Choroid plexus epithelial cell (primary cell): ENCODE measurements around the gene ILDR2.
A peak's percentile ranks its signal among the peaks of the same experiment; 100 is the strongest.

Source experiments
- DNase-seq: peaks from one replicate; pipeline ENCODE4 v3.0.0-alpha.2; 2010; ENCODE audit warnings: low read depth
- H3K4me3 ChIP-seq: 2 replicates; pipeline ENCODE4 v1.5.1; 2011; ENCODE audit warnings: low read depth, mild to moderate bottlenecking, control low read depth, low read length, moderate library complexity
- TF ChIP-seq, protein P1 (sequence below): conservative IDR thresholded peaks from 2 replicates; pipeline ENCODE4 v1.5.1; 2011; ENCODE audit warnings: low read depth, mild to moderate bottlenecking, control low read depth, inconsistent platforms, low read length, moderate library complexity

Gene ILDR2

DNA sequence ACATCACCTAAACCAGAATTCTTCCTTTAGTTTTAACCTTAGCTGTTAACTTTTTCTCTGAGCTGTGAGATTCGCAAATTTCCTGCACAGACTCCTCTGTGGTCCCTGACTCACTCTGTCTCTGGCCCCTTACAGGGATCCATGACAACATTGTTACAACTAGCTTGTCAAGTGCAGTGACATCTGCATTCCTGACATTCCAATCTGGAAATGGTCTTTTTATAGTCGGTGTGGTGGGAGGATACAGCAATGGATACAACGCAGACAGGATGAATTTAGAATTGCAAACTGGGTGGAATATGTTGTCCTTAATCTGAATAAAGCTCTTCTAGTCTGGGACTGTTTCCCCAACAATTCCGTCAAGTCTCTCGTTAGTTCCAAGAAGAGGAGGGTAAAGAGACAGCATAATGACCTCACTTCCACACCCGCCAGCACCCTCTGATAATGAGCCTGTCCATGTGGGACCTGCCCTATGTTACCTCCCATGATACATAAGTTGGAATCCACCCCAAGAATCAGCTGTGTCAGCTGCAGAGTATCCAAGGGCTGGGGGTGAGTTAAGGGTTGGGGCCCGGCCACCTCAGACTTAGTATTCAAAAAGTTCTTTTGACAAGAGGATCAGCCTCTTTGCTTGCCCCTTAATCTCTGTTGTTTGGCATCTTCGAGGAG, 49.4 kb downstream of the ILDR2 start:
- peak; percentile 70 for DNase-seq
- TF ChIP-seq, protein P1, sequence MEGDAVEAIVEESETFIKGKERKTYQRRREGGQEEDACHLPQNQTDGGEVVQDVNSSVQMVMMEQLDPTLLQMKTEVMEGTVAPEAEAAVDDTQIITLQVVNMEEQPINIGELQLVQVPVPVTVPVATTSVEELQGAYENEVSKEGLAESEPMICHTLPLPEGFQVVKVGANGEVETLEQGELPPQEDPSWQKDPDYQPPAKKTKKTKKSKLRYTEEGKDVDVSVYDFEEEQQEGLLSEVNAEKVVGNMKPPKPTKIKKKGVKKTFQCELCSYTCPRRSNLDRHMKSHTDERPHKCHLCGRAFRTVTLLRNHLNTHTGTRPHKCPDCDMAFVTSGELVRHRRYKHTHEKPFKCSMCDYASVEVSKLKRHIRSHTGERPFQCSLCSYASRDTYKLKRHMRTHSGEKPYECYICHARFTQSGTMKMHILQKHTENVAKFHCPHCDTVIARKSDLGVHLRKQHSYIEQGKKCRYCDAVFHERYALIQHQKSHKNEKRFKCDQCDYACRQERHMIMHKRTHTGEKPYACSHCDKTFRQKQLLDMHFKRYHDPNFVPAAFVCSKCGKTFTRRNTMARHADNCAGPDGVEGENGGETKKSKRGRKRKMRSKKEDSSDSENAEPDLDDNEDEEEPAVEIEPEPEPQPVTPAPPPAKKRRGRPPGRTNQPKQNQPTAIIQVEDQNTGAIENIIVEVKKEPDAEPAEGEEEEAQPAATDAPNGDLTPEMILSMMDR: no peak
- no peak overlapping the region for H3K4me3 ChIP-seq

DNA sequence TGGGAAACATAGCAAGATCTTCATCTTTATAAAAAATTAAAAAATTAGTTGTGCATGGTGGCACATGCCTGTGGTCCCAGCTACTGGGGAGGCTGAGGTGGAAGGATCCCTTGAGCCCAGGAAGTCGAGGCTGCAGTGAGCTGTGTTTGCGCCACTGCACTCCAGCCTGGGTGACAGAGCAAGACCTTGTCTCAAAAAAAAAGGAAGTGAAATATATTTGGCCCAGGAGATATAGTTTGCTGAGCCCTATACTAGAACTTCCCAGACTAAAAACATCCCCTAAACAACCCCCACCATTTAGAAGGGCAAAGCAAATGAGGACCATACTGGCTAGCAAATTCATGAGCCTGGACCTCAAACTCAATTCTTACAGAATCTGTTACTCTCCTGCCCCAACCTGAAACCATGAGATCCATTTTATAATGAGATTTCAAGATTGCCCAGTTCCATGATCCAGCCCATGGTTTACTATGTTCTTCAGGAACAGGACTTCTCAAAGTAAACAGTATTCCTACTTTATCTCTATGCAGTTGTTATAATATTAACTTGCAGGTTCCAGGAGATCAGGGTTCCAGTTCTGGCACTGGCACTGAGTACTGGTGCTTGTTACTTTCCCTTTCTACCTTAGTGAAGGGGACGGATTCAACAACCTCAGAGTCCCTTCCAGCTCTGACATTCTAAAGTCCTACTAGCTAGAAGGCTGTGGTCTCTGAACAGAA, 50.4 kb downstream of the ILDR2 start:
- H3K4me3 ChIP-seq: no peak overlapping the region
- TF ChIP-seq, protein P1: no peak
- DNase-seq: no peak

DNA sequence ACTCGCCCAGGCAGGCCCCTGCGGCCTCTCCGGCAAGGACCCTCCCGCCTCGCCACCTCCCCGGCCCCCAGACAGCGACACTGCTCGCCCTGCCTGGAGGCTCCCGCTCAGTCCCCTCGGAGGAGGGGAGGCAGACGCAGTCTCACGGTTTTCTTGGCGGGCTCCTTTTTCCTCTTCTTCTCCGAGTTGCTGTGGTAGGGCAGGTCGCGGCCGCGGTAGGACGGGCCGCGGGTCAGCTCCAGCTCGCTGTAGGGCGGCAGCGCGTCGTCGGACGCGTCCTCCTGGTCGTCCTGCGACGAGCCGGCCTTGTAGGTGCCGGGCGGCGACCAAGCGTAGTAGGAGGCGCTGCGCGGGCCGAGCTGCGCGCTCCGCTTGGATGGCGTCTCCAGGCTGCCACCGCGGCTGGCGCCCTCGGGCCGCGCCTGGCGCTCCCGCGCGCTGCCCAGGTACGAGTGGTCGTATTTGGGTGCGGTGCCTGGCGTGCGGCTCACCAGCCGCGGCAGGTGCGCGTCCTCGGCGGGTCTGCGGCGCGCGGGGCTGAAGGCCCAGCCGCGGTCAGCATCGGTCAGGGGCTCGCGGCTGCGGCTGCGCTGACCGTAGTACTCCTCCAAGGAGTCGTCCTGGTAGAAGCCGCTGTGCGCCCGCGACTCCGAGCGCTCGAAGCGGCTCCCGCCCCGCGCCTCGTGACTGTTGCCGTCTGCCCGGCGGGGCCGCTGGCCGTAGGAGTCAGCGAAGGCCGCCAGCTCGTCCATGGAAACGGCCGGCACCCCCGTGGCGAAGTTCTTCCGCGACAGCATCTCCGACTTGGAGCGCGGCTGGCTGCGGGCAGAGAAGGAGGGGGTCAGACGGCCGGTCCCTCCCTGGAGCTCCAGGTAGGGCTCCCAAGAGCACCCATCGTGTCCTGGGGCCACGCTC, 54.5 kb downstream of the ILDR2 start:
- TF ChIP-seq, protein P1: no peak
- H3K4me3 ChIP-seq: peak overlapping the region; percentile 29
- no peak for DNase-seq

DNA sequence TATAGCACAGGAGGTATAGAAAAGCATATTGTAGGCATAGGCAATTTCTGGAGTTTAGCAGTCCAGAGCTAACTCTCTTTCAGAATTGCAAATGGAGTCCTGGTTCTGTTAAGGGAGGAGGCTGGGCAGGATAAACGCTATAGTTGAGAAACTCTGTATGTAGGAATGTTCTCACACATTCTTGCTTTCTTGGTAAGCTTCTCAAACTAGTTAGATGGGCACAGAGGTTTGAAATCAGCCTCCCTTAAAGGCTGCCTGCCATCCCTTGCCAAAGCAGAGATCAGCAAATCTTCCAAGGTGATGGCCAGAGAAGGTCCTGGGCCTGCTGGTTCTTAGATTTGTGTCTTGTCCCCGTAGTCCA, 56.4 kb downstream of the ILDR2 start:
- H3K4me3 ChIP-seq: no peak overlapping the region
- TF ChIP-seq, protein P1: no peak
- DNase-seq: no peak

DNA sequence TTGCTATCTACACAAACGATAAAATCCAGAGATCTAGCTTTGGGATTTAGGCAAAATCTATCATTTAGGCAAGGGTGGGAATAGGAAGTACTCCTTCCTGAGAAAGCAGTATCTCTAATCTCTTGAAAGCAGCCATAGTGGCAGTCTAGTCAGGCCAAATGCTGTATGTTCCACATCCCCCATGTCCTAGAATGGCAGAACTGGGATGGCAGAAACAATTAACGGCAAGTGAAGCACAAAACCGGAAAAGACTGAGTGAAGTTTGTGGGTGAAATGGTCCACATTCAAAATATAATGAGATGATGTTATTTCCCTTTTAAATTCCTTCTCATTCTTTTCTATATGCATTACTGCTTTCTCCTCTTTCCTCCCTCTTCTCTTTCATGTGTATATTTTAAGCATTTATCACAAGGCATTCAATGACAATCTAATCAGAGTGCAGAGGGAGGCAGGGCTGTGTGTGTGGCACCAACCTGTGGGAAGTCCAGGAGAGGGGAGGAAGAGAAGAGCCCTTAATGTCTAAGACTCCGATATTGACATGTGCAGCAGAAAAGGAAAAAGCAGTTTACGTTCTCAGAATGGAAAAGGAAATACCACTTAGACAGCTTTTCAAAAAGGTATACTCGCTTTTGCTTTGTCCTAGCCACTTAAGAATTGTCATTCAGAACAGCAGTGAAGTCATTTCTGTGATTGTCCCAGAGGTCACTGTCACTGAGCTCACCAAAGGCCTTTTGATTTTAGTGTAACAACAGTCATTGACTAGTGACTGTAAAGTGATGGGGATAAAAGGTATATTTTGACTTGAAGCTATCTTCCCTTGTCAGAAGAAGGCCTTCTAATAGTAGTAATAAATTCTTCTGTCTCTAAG, 57.0 kb downstream of the ILDR2 start:
- TF ChIP-seq, protein P1: no peak
- H3K4me3 ChIP-seq: no peak overlapping the region
- no peak for DNase-seq

DNA sequence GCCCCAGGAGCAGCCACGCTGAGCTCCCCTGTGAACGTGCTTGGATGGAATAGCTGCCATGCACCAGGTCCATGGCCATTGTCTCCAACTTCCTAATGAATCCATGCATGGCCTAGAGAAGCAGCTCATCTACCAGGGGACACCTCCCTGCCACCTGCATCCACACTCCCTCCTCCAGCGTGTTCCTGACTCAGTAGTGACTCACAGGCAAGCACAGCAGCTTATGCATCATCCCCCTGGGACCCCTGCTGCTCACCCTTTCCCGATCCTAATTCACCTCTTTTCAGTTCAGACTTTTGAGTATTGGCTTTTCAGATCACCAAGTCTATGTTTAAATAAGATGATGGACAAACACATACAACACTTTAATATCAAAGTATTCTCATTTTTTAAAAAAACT, 59.4 kb downstream of the ILDR2 start:
- TF ChIP-seq, protein P1: no peak
- no peak overlapping the region for H3K4me3 ChIP-seq
- DNase-seq: peak; percentile 48
